Measurements from ENCODE around the gene NCKAP5L. TPM values are rescaled to one million over a fixed set of nuclear protein-coding genes. Genes with fewer than 3 reads are reported as not detected.

Gene NCKAP5L
- total RNA-seq, 4 donors from 2014 or later, result 36.1 to 70.2 (median 44.7) TPM

GRCh38 chr12:49803693-49804450, 24.3 kb downstream of the NCKAP5L start:
- DNase-seq (ENCODE audit: low spot score in 2 of 2), result no peak
- Histone ChIP-seq H3K36me3 (peaks cover 0 to 76% (median 10%) of the 10 kb centered on the region in 3 donors), H3K27me3 (no peaks in the 10 kb centered on the region), H3K9me3 (no peaks in the 10 kb centered on the region), H3K4me3 (no peak overlapping the region), H3K27ac (no peak overlapping the region), H3K4me1 (peaks cover 0 to 54% (median 21%) of the 10 kb centered on the region in 4 donors)
- WGBS, 2 donors, result 76 to 78% methylated on average over 8 to 11 of the region's 12 CpGs
- TF ChIP-seq EP300 (IDR thresholded peaks at IDR 0.05) (no peak), POLR2A (IDR thresholded peaks at IDR 0.05) (no peak), CTCF (IDR thresholded peaks at IDR 0.05) (no peak)

DNA sequence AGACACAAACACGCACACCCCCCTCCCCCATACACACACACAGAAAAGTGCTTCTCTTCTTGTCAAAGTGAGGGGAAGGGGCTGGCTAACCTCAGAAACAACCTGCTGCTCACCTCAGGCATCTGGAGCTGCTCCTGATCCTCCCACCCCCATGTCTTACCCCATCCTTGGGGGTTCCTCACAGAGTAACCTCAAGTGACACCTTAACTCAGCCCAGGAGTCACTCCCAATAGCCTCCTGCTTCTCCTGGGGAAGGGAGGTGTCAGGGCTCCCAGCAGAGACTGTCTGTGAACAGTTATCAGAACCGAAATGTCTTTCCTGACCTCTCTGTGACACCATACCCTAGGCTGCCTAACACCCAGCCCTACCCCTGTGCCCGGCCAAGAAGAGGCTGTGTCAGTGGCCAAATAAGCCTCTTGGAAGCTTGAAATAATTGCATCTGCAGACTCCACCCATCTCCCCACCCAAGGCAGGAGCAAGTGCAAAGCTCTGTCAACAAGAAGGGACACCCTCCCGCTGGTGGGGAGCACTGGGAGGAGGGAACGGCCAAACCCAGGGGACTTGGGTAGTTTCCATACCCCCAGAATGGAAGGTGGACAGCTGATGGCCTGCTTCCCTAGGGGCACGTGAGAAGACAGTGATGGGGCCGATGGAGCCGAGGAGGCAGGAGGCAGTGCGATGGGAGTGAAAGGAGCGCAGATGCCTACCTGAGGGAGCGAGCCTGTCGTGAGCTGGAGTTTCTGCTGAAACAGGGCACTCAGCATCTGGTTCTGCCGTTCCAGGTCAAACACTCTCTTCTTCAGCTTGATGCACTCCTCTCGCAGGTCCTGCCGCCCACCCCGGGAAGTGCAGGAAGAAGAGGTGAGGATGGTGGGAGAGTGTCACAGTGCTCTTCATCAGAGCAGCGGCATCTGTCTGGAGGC, 26.8 kb downstream of the NCKAP5L start:
- WGBS, 2 donors, result 79 to 83% methylated on average over 17 of the region's 17 CpGs
- H3K4me1 ChIP-seq, result peaks cover 0 to 41% (median 5%) of the 10 kb centered on the region in 4 donors
- no peak overlapping the region for H3K27ac ChIP-seq
- DNase-seq (ENCODE audit: low spot score in 2 of 2), result no peak
- TF ChIP-seq CTCF (IDR thresholded peaks at IDR 0.05) (no peak), EP300 (IDR thresholded peaks at IDR 0.05) (no peak), POLR2A (IDR thresholded peaks at IDR 0.05) (no peak)
- H3K9me3 ChIP-seq, result no peaks in the 10 kb centered on the region
- peaks cover 0 to 100% (median 17%) of the 10 kb centered on the region in 3 donors for H3K36me3 ChIP-seq
- H3K27me3 ChIP-seq, result no peaks in the 10 kb centered on the region
- H3K4me3 ChIP-seq, result no peak overlapping the region

DNA sequence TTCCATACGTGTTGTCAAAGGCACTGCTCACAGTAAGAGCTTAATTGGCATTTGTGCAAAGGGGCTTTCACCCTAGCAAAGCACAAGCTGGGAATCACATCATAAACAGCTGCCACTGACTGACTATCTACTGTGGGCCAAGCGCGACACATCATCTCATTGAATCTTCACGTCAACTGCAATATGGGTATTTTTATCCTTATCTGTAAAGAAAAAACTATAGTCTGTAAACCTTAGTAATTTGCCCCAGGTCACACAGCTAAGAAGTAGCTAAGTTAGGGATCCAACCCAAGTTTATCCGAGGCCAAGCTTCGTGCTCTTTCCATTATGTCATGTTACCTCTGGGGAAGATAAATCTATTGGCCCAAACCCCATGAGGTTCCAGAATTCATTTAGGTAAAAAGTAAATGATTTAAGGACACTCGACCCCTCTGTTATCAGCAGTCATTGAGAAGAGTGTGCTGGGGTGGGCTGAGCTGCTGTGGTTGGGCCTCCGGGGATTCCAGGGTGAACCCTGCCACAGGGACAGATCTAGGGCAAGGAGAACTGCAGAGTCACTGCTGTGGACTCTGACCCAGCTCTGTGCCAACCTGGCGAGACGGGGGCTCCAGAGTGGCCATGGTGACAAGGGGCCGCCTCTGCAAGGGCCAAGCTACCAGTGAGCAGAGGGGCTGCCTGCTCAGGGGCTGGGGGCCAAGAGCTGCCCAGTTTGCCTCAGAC, 27.6 kb downstream of the NCKAP5L start:
- Histone ChIP-seq H3K4me3 (no peak overlapping the region), H3K27me3 (no peaks in the 10 kb centered on the region), H3K27ac (no peak overlapping the region), H3K4me1 (peaks cover 0 to 34% (median 4%) of the 10 kb centered on the region in 4 donors), H3K36me3 (peaks cover 0 to 100% (median 17%) of the 10 kb centered on the region in 3 donors), H3K9me3 (no peaks in the 10 kb centered on the region)
- WGBS, 2 donors, result 81 to 85% methylated on average over 11 of the region's 11 CpGs
- no peak for TF ChIP-seq CTCF (IDR thresholded peaks at IDR 0.05)
- no peak for TF ChIP-seq EP300 (IDR thresholded peaks at IDR 0.05)
- no peak for TF ChIP-seq POLR2A (IDR thresholded peaks at IDR 0.05)
- no peak for DNase-seq (ENCODE audit: low spot score in 2 of 2)

DNA sequence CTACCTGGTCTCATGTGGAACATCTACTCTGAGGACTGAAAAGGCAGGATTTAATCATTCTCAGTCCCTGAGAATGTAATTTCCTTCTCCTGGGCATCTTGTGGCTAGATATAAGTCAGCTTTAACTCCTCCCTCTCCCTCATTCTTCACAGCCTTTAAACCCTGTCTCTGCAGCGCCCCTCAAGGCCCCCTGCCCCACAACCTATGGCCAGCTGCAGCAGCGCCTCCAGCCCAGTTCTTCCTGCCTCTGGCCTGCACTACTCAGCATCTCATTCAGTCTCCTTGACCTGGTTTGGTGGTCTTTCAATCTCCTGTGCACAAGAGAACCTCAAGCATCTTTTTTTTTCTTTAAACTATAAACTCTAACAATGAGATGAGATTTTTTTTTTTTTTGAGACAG, 29.3 kb downstream of the NCKAP5L start:
- 81 to 90% methylated on average over 2 of the region's 2 CpGs for WGBS, 2 donors
- peaks cover 0 to 100% (median 17%) of the 10 kb centered on the region in 3 donors for H3K36me3 ChIP-seq

More for the DNA sequence above, 29.3 kb downstream of the NCKAP5L start:
- H3K9me3 ChIP-seq, result no peaks in the 10 kb centered on the region
- no peak overlapping the region for H3K27ac ChIP-seq
- H3K27me3 ChIP-seq, result no peaks in the 10 kb centered on the region
- TF ChIP-seq EP300 (IDR thresholded peaks at IDR 0.05), result no peak
- no peak for TF ChIP-seq POLR2A (IDR thresholded peaks at IDR 0.05)
- no peak for TF ChIP-seq CTCF (IDR thresholded peaks at IDR 0.05)
- no peak overlapping the region for H3K4me3 ChIP-seq
- peaks cover 0 to 33% (median 4%) of the 10 kb centered on the region in 4 donors for H3K4me1 ChIP-seq
- no peak for DNase-seq (ENCODE audit: low spot score in 2 of 2)

Measured in tibial nerve (tissue), 4 donors.